H1 (cell line): Measurements from ENCODE around the gene HOXB7. TPM values are rescaled to one million over a fixed set of nuclear protein-coding genes. Genes with fewer than 3 reads are reported as not detected.

ENCODE experiments used
- BRCA1 ChIP-seq: IDR thresholded peaks from 2 replicates; pipeline ENCODE4 v1.6.1; 2012; ENCODE audit warnings: low read depth, low read length, improper control_type of control experiment
- CHD7 ChIP-seq: fragments of 300-600 bp; sonication (generic); IDR thresholded peaks from 2 replicates; pipeline ENCODE4 v1.7.1; 2012; ENCODE audit warnings: low read length, moderate library complexity, mild to moderate bottlenecking, inconsistent platforms; ENCODE audit not compliant: insufficient replicate concordance
- CREB1 ChIP-seq: IDR thresholded peaks from 2 replicates; pipeline ENCODE4 v1.6.1; 2012; ENCODE audit warnings: inconsistent platforms
- EZH2 ChIP-seq: fragments of 200-600 bp; sonication (generic); IDR thresholded peaks from 2 replicates; pipeline ENCODE4 v1.7.1; 2012; ENCODE audit warnings: low read depth, mild to moderate bottlenecking, moderate library complexity, low read length, inconsistent platforms; ENCODE audit not compliant: severe bottlenecking
- RBBP5 ChIP-seq: IDR thresholded peaks from 2 replicates; pipeline ENCODE4 v1.7.1; 2012; ENCODE audit warnings: low read depth, mild to moderate bottlenecking, inconsistent platforms, low read length, moderate library complexity, borderline replicate concordance
- RNF2 ChIP-seq: fragments of 200-900, 300-1000 bp; sonication (generic); IDR thresholded peaks from 2 replicates; pipeline ENCODE4 v1.7.1; 2016; ENCODE audit warnings: borderline replicate concordance, low read depth, mild to moderate bottlenecking, antibody characterized with exemption, low read length; ENCODE audit not compliant: poor library complexity, severe bottlenecking; ENCODE audit errors: missing control alignments
- SAP30 ChIP-seq: fragments of 300-600 bp; sonication (generic); IDR thresholded peaks from 2 replicates; pipeline ENCODE4 v1.7.1; 2012; ENCODE audit warnings: low read length, moderate library complexity, mild to moderate bottlenecking, inconsistent platforms; ENCODE audit not compliant: insufficient read depth, insufficient replicate concordance
- SUZ12 ChIP-seq: fragments of 200-600 bp; sonication (generic); IDR thresholded peaks from 2 replicates; pipeline ENCODE4 v1.6.1; 2012; ENCODE audit warnings: mild to moderate bottlenecking, inconsistent platforms, low read length, moderate library complexity, mixed read lengths
- ZNF274 ChIP-seq: IDR thresholded peaks from 2 replicates; pipeline ENCODE4 v1.7.0; 2012; ENCODE audit warnings: low read length, borderline replicate concordance; ENCODE audit errors: extremely low read depth
- polyA plus RNA-seq, 7 experiments: library from polyadenylated mRNA; depleted of rRNA in 3 of 7; stranded (reverse) in 5 of 7; unstranded in 2 of 7; fragments of >200 nt in 5 of 7; fragments of 200-250 nt in 2 of 7; gene quantifications; 1 replicate in 5 of 7; 2 replicates in 1 of 7; 4 replicates in 1 of 7; pipeline versions ENCODE4 v1.2.1 to v1.2.3, GENCODE V29; 2011 to 2013; ENCODE audit warnings: missing spikeins in 2 of 7, mixed read lengths in 2 of 7
- total RNA-seq: library from RNA; stranded (reverse); fragmentation: NEBNext Ultra II Directional; extraction: Animal tissue kit (Norgen Biotek cat#: 25700); gene quantifications from 2 replicates; pipeline ENCODE4 v1.2.1, GENCODE V29; 2021

The HOXB7 gene
- total and polyA plus RNA-seq, 2 of the 8 experiments (the other 6 are each of a cell fraction or from before 2014, with no cell fraction given): not detected

- TF ChIP-seq CHD7 (no peak), SUZ12 (peak; percentile 71), EZH2 (peak; percentile 82), SAP30 (no peak), BRCA1 (no peak), ZNF274 (no peak), RNF2 (no peak), RBBP5 (no peak), CREB1 (no peak)
These were observed 18.0 kb upstream of the HOXB7 start (continued) for GRCh38 chr17:48628649-48629410.
